HCT116 (cell line): ENCODE measurements around the gene ATAD1. TPM values are rescaled to one million over a fixed set of nuclear protein-coding genes. Genes with fewer than 3 reads are reported as not detected.

Source experiments
- ATAC-seq: fragments of 200-7000 bp; cut with Tn5 transposase; 2 replicates; pipeline ENCODE4 v1.9.1; 2020; ENCODE audit warnings: mild to moderate bottlenecking, moderate library complexity
- BruUV-seq: library from RNA; stranded (reverse); fragments of 400-500 nt; replicated peaks from 2 replicates; lab custom pipeline; 2021; lab: Mats Ljungman, UMichigan
- CTCF ChIA-PET: fragments of 300-600 bp; sonication (Branson Sonifier 250); formaldehyde crosslinking; loops from one replicate; lab custom pipeline; 2021; ENCODE audit warnings: antibody characterized with exemption; lab: Charles Lee
- POLR2A ChIA-PET: fragments of 300-600, 350-600 bp; sonication (Branson Sonifier 250); formaldehyde crosslinking; loops from one replicate; lab custom pipeline; 2021; ENCODE audit warnings: antibody characterized with exemption; lab: Charles Lee
- RAD21 ChIA-PET, 2 experiments: fragments of 300-600 bp; sonication (Branson Sonifier 250); formaldehyde crosslinking; loops; one replicate each; lab custom pipeline; 2023; ENCODE audit warnings: low total read pairs in 2 of 2; ENCODE audit not compliant: uncharacterized antibody in 2 of 2, unreplicated experiment in 2 of 2, low non-redundant PET in 1 of 2; lab: Charles Lee
- DNase-seq: peaks from one replicate; pipeline ENCODE4 v3.0.0-alpha.2; 2010; ENCODE audit warnings: low read depth, low spot score
- H2AFZ ChIP-seq: fragments of 200-600 bp; shearing (Covaris generic), sonication (generic); 2 replicates; pipeline ENCODE4 v1.6.1; 2017; ENCODE audit warnings: low read depth, mixed run types, mixed read lengths, antibody characterized with exemption, low read length; ENCODE audit not compliant: poor library complexity, severe bottlenecking
- H3K27ac ChIP-seq: 2 replicates; pipeline ENCODE4 v1.5.1; 2012; ENCODE audit warnings: low read depth, low read length
- H3K27me3 ChIP-seq: fragments of 200-600 bp; sonication (generic); 2 replicates; pipeline ENCODE4 v1.6.1; 2016; ENCODE audit warnings: mixed run types, low read length, mixed read lengths; ENCODE audit not compliant: insufficient read depth
- H3K36me3 ChIP-seq, 2 experiments: fragments of 200-500 bp in 1 of 2; fragments of 200-600 bp in 1 of 2; sonication (Bioruptor generic) in 1 of 2; sonication (generic) in 1 of 2; 2 replicates each; pipeline versions ENCODE4 v1.5.1 to v1.6.1; 2014 to 2016; ENCODE audit warnings: low read length in 2 of 2, inconsistent platforms in 1 of 2, mixed read lengths in 1 of 2, mixed run types in 1 of 2; ENCODE audit not compliant: insufficient read depth in 2 of 2, control insufficient read depth in 1 of 2
- H3K4me1 ChIP-seq, 2 experiments: fragments of 200-600 bp in 1 of 2; sonication (generic) in 1 of 2; 2 replicates each; pipeline versions ENCODE4 v1.5.1 to v1.6.1; 2012 to 2017; ENCODE audit warnings: low read length in 2 of 2, inconsistent platforms in 1 of 2, mild to moderate bottlenecking in 1 of 2, mixed read lengths in 1 of 2, mixed run types in 1 of 2, moderate library complexity in 1 of 2; ENCODE audit not compliant: insufficient read depth in 2 of 2, control insufficient read depth in 1 of 2
- H3K4me2 ChIP-seq: fragments of 200-600 bp; sonication (generic); 2 replicates; pipeline ENCODE4 v1.6.1; 2017; ENCODE audit warnings: mixed run types, low read length, mixed read lengths
- H3K4me3 ChIP-seq, 2 experiments: fragments of 200-600 bp in 1 of 2; sonication (generic) in 1 of 2; replicated peaks in 1 of 2; 2 replicates each; pipeline ENCODE4 v1.5.1; 2011 to 2016; ENCODE audit warnings: low read length in 2 of 2, control low read depth in 1 of 2, low read depth in 1 of 2, mild to moderate bottlenecking in 1 of 2, mixed read lengths in 1 of 2, mixed run types in 1 of 2
- H3K79me2 ChIP-seq: fragments of 200-600 bp; sonication (generic); 2 replicates; pipeline ENCODE4 v1.6.1; 2017; ENCODE audit warnings: mild to moderate bottlenecking, mixed run types, low read length, moderate library complexity, mixed read lengths; ENCODE audit not compliant: insufficient read depth
- H3K9ac ChIP-seq: fragments of 200-600 bp; sonication (generic); 2 replicates; pipeline ENCODE4 v1.6.1; 2016; ENCODE audit warnings: low read length, mixed read lengths
- H3K9me2 ChIP-seq: fragments of 200-600 bp; sonication (generic), shearing (Covaris generic); 2 replicates; pipeline ENCODE4 v1.6.1; 2017; ENCODE audit warnings: mixed run types, mild to moderate bottlenecking, moderate library complexity; ENCODE audit not compliant: insufficient read depth
- H3K9me3 ChIP-seq, 2 experiments: fragments of 200-500 bp in 1 of 2; fragments of 200-600 bp in 1 of 2; sonication (Bioruptor generic) in 1 of 2; sonication (generic) in 1 of 2; 2 replicates each; pipeline ENCODE4 v1.6.1; 2014 to 2017; ENCODE audit warnings: low read length in 2 of 2, mixed read lengths in 2 of 2, inconsistent platforms in 1 of 2, low read depth in 1 of 2, mild to moderate bottlenecking in 1 of 2, mixed run types in 1 of 2, moderate library complexity in 1 of 2; ENCODE audit not compliant: control insufficient read depth in 1 of 2, insufficient read depth in 1 of 2
- H4K20me1 ChIP-seq: fragments of 200-600 bp; sonication (generic), shearing (Covaris generic); 2 replicates; pipeline ENCODE4 v1.6.1; 2017; ENCODE audit warnings: mixed run types, mild to moderate bottlenecking, moderate library complexity; ENCODE audit not compliant: insufficient read depth
- CBX3 ChIP-seq: IDR thresholded peaks from 2 replicates; pipeline ENCODE4 v1.6.1; 2012; ENCODE audit warnings: low read depth
- CEBPB ChIP-seq: IDR thresholded peaks from 2 replicates; pipeline ENCODE4 v1.6.1; 2012; ENCODE audit warnings: low read depth
- EGR1 ChIP-seq: IDR thresholded peaks from 2 replicates; pipeline ENCODE4 v1.6.1; 2012; ENCODE audit warnings: low read depth
- ELF1 ChIP-seq: IDR thresholded peaks from 2 replicates; pipeline ENCODE4 v1.6.1; 2012; ENCODE audit warnings: low read depth, borderline replicate concordance
- EZH2 ChIP-seq: fragments of 200-600 bp; sonication (generic); IDR thresholded peaks from 2 replicates; pipeline ENCODE4 v1.6.1; 2017; ENCODE audit warnings: antibody characterized with exemption, mixed run types
- EZH2phosphoT487 ChIP-seq: fragments of 200-600 bp; IDR thresholded peaks from 2 replicates; pipeline ENCODE4 v1.6.1; 2018; ENCODE audit warnings: antibody characterized with exemption, borderline replicate concordance
- FOSL1 ChIP-seq: IDR thresholded peaks from 2 replicates; pipeline ENCODE4 v1.6.1; 2012; ENCODE audit warnings: low read depth
- JUND ChIP-seq: IDR thresholded peaks from 2 replicates; pipeline ENCODE4 v1.6.1; 2012
- POLR2A ChIP-seq: IDR thresholded peaks from 2 replicates; pipeline ENCODE4 v1.7.0; 2011; ENCODE audit warnings: borderline replicate concordance; ENCODE audit not compliant: insufficient read depth, insufficient read length; ENCODE audit errors: extremely low read depth
- RAD21 ChIP-seq: IDR thresholded peaks from 2 replicates; pipeline ENCODE4 v1.6.1; 2012; ENCODE audit warnings: low read depth, mild to moderate bottlenecking
- SP1 ChIP-seq: IDR thresholded peaks from 2 replicates; pipeline ENCODE4 v1.6.1; 2012; ENCODE audit warnings: low read depth
- SRF ChIP-seq: IDR thresholded peaks from 2 replicates; pipeline ENCODE4 v1.6.1; 2012; ENCODE audit warnings: low read depth
- YY1 ChIP-seq: IDR thresholded peaks from 2 replicates; pipeline ENCODE4 v1.6.1; 2011; ENCODE audit warnings: low read length, low read depth, moderate library complexity, mild to moderate bottlenecking; ENCODE audit not compliant: insufficient replicate concordance; ENCODE audit errors: extremely low read depth
- ZFX ChIP-seq: fragments of 450-650 bp; IDR thresholded peaks from 2 replicates; pipeline ENCODE4 v1.6.1; 2017
- ZNF274 ChIP-seq: fragments of 200-500 bp; sonication (Bioruptor generic); IDR thresholded peaks from 2 replicates; pipeline ENCODE4 v1.6.1; 2014; ENCODE audit warnings: mild to moderate bottlenecking, low read depth, low read length, inconsistent platforms
- intact Hi-C: fragments of 100-400 bp; cut with micrococcal nuclease; formaldehyde crosslinking; loops from 2 replicates; pipeline ENCODE4 v1.10.0; 2022
- total RNA-seq: library from RNA; stranded (reverse); gene quantifications from one replicate; pipeline ENCODE4 v1.2.1, GENCODE V29; 2021; ENCODE audit not compliant: unreplicated experiment
- TF ChIP-seq, protein P1 (sequence below): IDR thresholded peaks from 2 replicates; pipeline ENCODE4 v1.6.1; 2012
- TF ChIP-seq, protein P2 (sequence below): IDR thresholded peaks from 2 replicates; pipeline ENCODE4 v1.6.1; 2011; ENCODE audit warnings: mild to moderate bottlenecking, low read length, moderate library complexity; ENCODE audit not compliant: insufficient replicate concordance; ENCODE audit errors: extremely low read depth
- TF ChIP-seq, protein P3 (sequence below): IDR thresholded peaks from 2 replicates; pipeline ENCODE4 v1.6.1; 2012
- TF ChIP-seq, protein P4 (sequence below), 3 experiments: fragments of 200-600 bp in 1 of 3; sonication (generic) in 1 of 3; IDR thresholded peaks in 2 of 3; conservative IDR thresholded peaks in 1 of 3; 2 replicates each; pipeline ENCODE4 v1.5.1; 2012 to 2017; ENCODE audit warnings: low read depth in 2 of 3, low read length in 2 of 3, antibody characterized with exemption in 1 of 3, borderline replicate concordance in 1 of 3, control low read depth in 1 of 3, mild to moderate bottlenecking in 1 of 3, mixed read lengths in 1 of 3, mixed run types in 1 of 3, moderate library complexity in 1 of 3; ENCODE audit not compliant: insufficient read depth in 1 of 3

Gene ATAD1
- total RNA-seq, 1 experiment from 2014 or later, result 66.4 TPM

DNA sequence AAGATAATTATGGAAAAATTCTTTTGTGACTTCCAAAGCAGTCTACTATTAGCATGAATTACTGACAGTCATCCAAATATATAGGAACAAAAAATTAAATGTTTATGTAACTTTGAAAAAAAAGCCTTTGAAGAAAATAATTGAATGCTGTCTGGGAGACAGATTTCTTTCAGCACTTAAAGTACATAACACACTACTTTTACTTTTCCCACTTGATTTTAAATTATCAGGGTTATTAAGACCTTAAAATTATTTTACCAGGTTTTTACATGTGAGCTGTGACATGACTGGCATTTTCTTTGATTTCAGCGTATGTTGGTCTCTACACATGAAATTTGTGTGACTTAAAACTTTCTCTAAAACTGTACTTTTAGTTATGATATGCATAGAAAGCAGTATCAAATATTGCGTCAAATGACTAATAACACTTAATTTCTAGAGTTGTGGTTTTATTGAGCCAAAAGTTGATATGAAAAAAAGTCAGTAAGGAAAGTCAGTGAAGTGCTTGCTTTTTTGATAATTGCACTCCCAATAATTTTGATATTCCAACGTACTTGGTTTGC lies 48.5 kb upstream of the ATAD1 start:
- no TSS peak for BruUV-seq
- Histone ChIP-seq H3K4me3 (no peak overlapping the region), H3K4me1 (peaks cover 13 to 25% of the 10 kb centered on the region in 2 experiments; a peak in 3 of 4 replicates), H2AFZ (no peak overlapping the region), H3K79me2 (peaks cover 79% of the 10 kb centered on the region), H3K27ac (no peak overlapping the region), H3K4me2 (no peak overlapping the region), H3K9me3 (no peaks in the 10 kb centered on the region), H3K9me2 (no peaks in the 10 kb centered on the region), H3K36me3 (0 out of 4 replicates have a peak, but pooled peaks cover 0 to 6% of the 10 kb centered on the region in 2 experiments), H3K27me3 (no peaks in the 10 kb centered on the region), H4K20me1 (peaks cover 10% of the 10 kb centered on the region; the same call in 1 of the 2 replicates), H3K9ac (no peak overlapping the region)
- no peak for TF ChIP-seq EGR1
- TF ChIP-seq, protein P1, sequence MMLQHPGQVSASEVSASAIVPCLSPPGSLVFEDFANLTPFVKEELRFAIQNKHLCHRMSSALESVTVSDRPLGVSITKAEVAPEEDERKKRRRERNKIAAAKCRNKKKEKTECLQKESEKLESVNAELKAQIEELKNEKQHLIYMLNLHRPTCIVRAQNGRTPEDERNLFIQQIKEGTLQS, result no peak
- no peak for TF ChIP-seq ZFX
- no peak for TF ChIP-seq POLR2A
- TF ChIP-seq EZH2, result no peak
- no peak for TF ChIP-seq ELF1
- TF ChIP-seq, protein P2, sequence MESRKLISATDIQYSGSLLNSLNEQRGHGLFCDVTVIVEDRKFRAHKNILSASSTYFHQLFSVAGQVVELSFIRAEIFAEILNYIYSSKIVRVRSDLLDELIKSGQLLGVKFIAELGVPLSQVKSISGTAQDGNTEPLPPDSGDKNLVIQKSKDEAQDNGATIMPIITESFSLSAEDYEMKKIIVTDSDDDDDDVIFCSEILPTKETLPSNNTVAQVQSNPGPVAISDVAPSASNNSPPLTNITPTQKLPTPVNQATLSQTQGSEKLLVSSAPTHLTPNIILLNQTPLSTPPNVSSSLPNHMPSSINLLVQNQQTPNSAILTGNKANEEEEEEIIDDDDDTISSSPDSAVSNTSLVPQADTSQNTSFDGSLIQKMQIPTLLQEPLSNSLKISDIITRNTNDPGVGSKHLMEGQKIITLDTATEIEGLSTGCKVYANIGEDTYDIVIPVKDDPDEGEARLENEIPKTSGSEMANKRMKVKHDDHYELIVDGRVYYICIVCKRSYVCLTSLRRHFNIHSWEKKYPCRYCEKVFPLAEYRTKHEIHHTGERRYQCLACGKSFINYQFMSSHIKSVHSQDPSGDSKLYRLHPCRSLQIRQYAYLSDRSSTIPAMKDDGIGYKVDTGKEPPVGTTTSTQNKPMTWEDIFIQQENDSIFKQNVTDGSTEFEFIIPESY, result no peak
- no peak for TF ChIP-seq SRF
- TF ChIP-seq, protein P3, sequence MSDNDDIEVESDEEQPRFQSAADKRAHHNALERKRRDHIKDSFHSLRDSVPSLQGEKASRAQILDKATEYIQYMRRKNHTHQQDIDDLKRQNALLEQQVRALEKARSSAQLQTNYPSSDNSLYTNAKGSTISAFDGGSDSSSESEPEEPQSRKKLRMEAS, result no peak
- TF ChIP-seq JUND, result no peak
- TF ChIP-seq RAD21, result no peak
- TF ChIP-seq CBX3, result no peak
- TF ChIP-seq YY1, result no peak
- no peak for TF ChIP-seq CEBPB
- no peak for TF ChIP-seq EZH2phosphoT487
- no peak for TF ChIP-seq SP1
- TF ChIP-seq, protein P4, sequence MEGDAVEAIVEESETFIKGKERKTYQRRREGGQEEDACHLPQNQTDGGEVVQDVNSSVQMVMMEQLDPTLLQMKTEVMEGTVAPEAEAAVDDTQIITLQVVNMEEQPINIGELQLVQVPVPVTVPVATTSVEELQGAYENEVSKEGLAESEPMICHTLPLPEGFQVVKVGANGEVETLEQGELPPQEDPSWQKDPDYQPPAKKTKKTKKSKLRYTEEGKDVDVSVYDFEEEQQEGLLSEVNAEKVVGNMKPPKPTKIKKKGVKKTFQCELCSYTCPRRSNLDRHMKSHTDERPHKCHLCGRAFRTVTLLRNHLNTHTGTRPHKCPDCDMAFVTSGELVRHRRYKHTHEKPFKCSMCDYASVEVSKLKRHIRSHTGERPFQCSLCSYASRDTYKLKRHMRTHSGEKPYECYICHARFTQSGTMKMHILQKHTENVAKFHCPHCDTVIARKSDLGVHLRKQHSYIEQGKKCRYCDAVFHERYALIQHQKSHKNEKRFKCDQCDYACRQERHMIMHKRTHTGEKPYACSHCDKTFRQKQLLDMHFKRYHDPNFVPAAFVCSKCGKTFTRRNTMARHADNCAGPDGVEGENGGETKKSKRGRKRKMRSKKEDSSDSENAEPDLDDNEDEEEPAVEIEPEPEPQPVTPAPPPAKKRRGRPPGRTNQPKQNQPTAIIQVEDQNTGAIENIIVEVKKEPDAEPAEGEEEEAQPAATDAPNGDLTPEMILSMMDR (IDR thresholded peaks at IDR 0.05 in 2 of 3, conservative IDR thresholded peaks at IDR 0.05 in 1 of 3; ENCODE audit: borderline replicate concordance in 1 of 3, insufficient read depth in 1 of 3, low read depth in 2 of 3, low read length in 2 of 3), result no peak
- no peak for TF ChIP-seq FOSL1
- TF ChIP-seq ZNF274, result no peak
- intact Hi-C loops, result no loop called here
- DNase-seq (no peak), ATAC-seq (no peak)
- ChIA-PET CTCF (no interaction called here), POLR2A (no interaction called here), RAD21 (no interaction called here)
